ENCODE data around the gene SYCP2.
"Not testable (repeated sequence)": the region's sequence is repeated elsewhere in the genome, so short reads cannot be mapped to it uniquely, and the experiment has no call there.

Gene SYCP2

GRCh38 chr20:59891581-59891980, 41.9 kb downstream of the SYCP2 start:
- no peak for DNase-seq

- DNase-seq = not testable (repeated sequence)
These were observed 43.4 kb downstream of the SYCP2 start for GRCh38 chr20:59890035-59890434.

GRCh38 chr20:59888050-59888449, 45.4 kb downstream of the SYCP2 start:
- DNase-seq = no peak

DNA sequence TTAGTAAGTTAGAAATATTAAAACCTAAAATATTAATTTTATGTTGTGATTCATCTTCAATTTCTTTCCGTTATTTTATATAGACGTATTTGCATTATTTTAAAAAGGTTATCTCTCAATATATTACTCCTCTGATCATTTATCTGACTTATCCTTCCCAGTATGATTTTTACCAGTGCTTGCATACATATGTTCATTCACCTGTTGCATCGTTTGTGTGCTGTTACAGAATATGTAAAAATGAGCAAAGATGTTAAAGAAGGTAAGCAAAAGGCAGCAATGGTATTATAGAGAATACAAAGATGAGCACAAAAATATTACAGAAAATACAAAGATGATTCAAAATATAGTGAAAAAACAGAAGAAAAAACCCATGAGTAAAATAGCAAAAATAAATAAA, 48.9 kb downstream of the SYCP2 start:
- no peak for DNase-seq

DNA sequence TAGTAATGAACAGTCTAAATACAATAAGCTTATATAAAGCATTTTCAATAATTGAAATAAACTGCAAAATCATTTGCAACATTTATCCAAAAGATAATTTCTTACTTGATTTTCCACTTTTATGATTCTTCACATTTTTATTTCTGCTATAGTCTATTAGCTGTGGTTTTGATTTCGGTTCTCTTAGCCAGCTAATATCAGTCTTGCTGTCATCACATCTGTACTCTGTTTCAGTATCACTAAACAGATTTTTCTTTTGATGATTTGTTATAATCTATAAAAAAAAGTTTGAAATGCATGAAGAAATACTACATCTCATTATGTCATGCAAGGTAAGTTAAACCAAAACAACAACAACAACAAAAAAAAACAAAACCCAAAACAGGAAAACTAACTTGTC, 53.2 kb downstream of the SYCP2 start:
- no peak for DNase-seq

DNA sequence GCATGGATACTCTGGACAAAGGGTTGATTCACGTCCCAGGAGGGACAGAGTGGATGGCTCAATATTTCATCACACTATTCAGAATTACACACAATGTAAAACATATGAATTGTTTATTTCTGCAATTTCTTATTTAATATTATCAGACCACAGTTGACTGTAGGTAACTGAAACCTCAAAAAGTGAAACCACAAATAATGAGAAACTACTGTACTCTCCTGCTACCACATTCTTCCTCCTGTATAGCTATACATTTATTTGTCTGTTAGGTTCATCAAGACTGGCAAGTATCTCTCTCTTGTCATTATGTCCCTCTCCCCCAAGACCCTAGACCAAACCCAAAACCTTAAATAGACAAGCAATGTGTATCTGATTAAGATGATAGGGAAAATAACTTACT, 60.0 kb downstream of the SYCP2 start:
- DNase-seq = no peak

DNA sequence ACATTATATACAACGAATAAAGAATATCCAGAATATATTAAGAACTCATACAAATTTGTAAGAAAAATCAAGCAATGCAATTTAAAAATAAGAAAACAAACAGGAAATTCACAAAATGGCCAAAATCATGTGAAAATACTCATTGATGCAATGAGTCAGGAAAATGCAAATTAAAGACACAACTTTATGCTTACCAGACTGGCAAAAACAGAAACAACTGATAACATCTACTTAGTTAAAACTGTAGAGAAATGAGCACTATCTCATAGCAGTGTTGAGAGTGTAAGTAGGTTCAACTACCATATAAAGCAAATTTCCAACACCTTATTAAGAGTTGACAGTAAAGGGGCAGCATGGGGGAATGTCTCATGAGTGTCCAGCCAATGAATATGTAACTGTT, 62.3 kb downstream of the SYCP2 start:
- no peak for DNase-seq

DNA sequence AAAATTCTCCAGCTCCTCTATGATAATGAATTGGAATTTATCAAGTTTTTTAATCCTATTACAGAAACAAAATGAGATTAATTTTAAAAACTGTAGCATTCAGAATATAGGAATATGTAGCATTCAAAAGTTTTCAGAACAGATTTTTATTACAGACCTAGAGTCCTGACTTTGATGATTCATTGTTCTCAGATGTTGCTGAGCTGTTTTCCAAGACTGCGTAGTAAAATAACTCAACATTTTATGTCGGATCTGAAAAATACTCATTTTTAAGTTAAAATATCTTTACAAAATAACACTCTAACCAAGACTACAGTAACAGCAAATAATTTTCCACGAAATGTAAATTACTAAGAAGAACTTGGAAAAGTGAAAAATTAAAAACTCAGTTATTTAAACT, 67.1 kb downstream of the SYCP2 start:
- no peak for DNase-seq

DNA sequence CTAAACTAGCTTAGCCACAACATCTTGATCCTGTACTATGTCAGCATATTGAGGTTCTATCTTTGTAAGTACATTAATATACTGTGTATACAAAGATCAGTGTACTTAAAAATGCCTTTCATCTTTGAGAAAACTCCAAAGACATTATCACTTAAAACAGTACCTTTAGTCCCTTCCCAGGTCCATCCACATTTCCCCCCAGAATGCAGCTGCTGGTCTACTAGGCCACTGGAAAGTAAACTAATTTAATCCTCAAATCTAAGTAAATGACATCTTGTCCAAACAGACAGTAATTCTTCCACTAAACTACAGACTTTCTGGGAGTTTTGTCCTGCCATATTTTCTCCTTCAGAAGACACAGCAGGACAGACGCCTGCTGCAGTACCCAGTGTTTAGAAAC, 68.7 kb downstream of the SYCP2 start:
- no peak for DNase-seq

- DNase-seq = no peak
These were observed 70.4 kb downstream of the SYCP2 start for GRCh38 chr20:59863058-59863457.

DNA sequence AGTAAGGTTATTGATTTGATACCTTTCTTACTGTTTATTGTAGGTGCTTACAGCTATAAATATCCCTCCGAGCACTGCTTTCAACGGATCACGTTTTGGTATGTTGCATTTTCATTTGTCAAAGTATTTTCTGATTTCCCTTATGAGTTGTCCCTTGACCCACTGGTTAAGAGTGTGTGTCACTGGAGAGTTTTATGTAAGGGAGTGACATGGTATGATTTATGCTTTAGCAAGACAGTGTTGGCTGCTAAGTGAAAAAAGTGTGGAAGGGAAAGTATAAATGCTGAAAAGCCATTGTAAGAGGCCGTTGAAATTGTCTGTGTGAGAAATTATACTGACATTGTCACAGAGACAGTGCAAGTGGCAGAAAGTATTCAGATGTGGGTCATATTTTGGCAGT, 72.0 kb downstream of the SYCP2 start:
- DNase-seq = no peak

- DNase-seq = no peak
These were observed 75.0 kb downstream of the SYCP2 start for GRCh38 chr20:59858425-59858824.

DNA sequence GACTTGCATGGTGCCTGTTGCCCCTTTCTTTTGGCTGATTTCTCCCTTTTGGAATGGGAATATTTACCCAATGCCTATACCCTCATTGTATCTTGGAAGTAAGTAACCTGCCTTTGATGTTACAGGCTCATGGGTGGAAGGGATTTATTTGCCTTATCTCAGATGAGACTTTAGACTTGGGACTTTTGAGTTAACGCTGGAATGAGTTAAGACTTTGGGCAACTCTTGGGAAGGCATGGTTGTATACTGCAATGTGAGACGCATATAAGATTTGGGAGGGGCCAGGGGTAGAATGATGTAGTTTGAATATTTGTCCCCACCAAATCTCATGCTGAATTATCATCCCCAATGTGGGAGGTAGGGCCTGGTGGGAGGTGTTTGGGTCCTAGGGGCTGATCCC, 75.5 kb downstream of the SYCP2 start:
- DNase-seq = no peak

GRCh38 chr20:59856941-59857340, 76.5 kb downstream of the SYCP2 start:
- not testable (repeated sequence) for DNase-seq

- DNase-seq = not testable (repeated sequence)
These were observed 76.9 kb downstream of the SYCP2 start for GRCh38 chr20:59856526-59856925.

GRCh38 chr20:59850018-59850641, 83.3 kb downstream of the SYCP2 start:
- DNase-seq = peak; percentile 28

DNA sequence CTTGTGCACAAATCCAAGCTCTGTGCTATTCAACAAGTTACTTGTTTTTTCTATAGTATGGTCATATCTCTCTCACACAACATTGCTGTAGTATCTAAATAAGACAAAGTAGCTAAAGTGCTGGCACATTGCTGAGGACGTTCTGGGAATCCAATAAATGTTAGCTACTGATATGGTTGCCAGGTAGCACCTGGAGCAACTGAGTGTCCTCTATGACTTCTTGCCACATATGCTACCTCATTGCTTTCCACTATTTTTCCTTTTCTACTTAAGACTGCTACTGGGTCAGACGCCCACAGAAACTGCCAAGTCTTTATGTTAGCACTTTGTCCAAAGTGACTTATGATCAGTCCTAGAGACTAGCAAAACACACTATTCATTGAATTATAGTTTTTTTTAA, 85.3 kb downstream of the SYCP2 start:
- no peak for DNase-seq

- DNase-seq = no peak
These were observed 88.0 kb downstream of the SYCP2 start for GRCh38 chr20:59845472-59845871.

DNA sequence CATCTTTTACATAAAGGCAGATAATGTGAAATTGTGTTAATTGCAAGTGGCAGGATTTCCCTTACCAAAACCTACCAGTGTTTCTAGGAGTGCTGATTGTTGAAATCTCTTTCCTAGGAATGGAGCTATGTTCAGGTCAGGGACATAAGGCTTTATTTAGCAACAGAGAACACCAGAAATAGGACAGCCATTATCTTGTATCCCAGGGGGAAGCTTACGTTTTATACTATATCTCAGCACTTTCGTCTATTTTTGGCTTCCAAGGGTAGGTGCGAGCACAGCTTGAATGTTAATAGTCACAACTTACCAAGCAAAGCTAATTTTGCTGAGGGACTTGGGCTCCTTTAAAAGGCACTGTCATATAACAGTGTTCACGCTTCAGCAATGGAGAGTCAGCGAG, 94.0 kb downstream of the SYCP2 start:
- DNase-seq = no peak

GRCh38 chr20:59837623-59838394, 95.6 kb downstream of the SYCP2 start:
- no peak for DNase-seq

- peak; percentile 36 for DNase-seq
These were observed 96.7 kb downstream of the SYCP2 start for GRCh38 chr20:59836767-59837166.

DNA sequence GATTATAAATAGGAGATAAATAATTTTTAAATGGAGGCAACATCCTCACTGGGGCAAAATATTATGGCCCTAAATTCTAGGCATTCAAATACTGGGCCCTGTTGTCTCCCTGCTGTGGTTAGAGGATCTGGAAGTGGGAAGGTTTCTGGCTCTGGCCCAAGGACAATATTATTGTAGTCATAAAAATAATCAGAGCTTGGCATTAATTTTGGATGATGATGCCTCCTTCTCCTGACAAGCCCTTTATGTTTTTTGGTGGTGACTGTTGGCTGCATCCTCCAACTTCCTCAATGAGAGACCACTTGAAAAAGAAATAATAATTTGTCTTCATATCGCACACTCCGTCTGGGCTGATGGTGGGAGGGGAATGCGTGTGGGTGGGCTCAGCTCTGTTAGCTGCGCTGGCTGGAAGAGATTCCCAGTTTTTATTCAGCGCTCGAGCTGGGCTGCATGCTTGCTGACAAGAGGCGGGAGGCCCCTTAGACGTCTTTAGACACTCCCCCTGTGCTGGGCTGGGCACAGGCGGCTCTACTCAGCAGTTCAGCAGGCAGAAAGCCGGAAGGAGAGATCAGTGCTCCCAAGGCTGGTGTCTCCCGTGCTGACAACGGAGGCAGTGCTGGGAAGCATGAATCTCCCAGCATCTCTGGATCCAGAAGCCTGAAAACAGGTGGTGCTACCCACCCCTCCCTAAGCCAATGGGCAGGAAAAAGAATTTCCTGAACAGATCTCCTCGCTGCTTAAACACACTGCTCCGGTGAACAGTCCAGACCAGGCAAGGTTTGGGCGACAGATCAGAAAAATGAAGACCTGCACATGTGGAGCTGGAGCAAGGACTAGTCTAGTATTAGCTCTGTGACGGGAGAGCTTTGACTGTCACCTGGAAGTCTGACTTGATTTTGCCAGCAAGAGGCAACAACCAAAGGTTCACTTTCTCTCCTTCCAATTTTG, 97.7 kb downstream of the SYCP2 start:
- peak; percentile 65 for DNase-seq

GRCh38 chr20:59835057-59835447, 98.4 kb downstream of the SYCP2 start:
- DNase-seq = peak; percentile 57
